ENCODE measurements around the gene WNK1. TPM values are rescaled to one million over a fixed set of nuclear protein-coding genes. Genes with fewer than 3 reads are reported as not detected.
A peak's percentile ranks its signal among the peaks of the same experiment; 100 is the strongest.

Gene WNK1
- polyA plus RNA-seq, 2 of the 4 experiments (the other 2 are of a cell fraction), result 88.4 to 98.0 TPM

GRCh38 chr12:885701-886100 is 133.3 kb downstream of the WNK1 start:
- DNase-seq (ENCODE audit: low read depth in 1 of 2, low spot score in 1 of 2) (no peak), ATAC-seq (peak in 1 of 2 experiments; percentile 21; a peak in 3 of 6 replicates), FAIRE-seq (no peak)
- Histone ChIP-seq H3K4me2 (no peak overlapping the region), H3K4me1 (no peaks in the 10 kb centered on the region), H3K4me3 (no peak overlapping the region), H3K9me3 (no peaks in the 10 kb centered on the region), H3K27ac (no peak overlapping the region)
- POLR2A ChIA-PET, result no interaction called here
- TF ChIP-seq RCOR1 (IDR thresholded peaks at IDR 0.05; ENCODE audit: low read depth, low read length), result no peak
- CTCF ChIA-PET, result interaction anchor here (1.6 kb wide), 1 partner anchor 208 kb away, joined by 4 read pairs; no protein-coding TSS in a partner anchor
- WGBS (ENCODE audit: missing lambda C conversion rate), result 87% methylated on average over 2 of the region's 2 CpGs

DNA sequence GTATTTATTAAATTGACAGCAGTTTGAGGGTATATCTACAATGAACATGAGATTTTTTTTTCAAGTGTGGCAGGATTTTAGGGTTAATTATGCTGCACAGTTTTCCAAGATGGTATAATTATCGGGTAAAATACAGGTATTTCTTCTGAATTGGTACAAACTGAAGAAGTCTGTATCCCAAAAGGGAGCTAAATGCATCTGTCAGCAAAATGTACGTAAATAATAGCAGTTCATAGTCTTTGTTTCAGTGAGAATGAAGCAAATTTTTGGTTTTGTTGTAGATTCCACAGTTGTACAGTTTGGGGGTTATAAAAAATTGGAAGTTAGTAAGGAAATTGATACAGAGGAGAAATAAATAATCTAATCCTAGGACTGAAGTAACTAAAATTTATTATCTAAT is 133.8 kb downstream of the WNK1 start:
- Histone ChIP-seq H3K27ac (no peak overlapping the region), H3K4me2 (no peak overlapping the region), H3K4me3 (no peak overlapping the region), H3K9me3 (no peaks in the 10 kb centered on the region), H3K4me1 (no peaks in the 10 kb centered on the region)
- TF ChIP-seq MAFK (IDR thresholded peaks at IDR 0.05; ENCODE audit: partially characterized antibody) (peak; percentile 85), EHF (CRISPR knock-in tag; IDR thresholded peaks at IDR 0.05) (no peak)
- FAIRE-seq (no peak), ATAC-seq (no peak), DNase-seq (ENCODE audit: low read depth in 1 of 2, low spot score in 1 of 2) (no peak)
- WGBS (ENCODE audit: missing lambda C conversion rate), result 93% methylated on average over 2 of the region's 2 CpGs
- ChIA-PET CTCF (interaction anchor here (1.4 kb wide), 1 partner anchor 72 kb away, joined by 9 read pairs; no protein-coding TSS in a partner anchor), POLR2A (no interaction called here)

DNA sequence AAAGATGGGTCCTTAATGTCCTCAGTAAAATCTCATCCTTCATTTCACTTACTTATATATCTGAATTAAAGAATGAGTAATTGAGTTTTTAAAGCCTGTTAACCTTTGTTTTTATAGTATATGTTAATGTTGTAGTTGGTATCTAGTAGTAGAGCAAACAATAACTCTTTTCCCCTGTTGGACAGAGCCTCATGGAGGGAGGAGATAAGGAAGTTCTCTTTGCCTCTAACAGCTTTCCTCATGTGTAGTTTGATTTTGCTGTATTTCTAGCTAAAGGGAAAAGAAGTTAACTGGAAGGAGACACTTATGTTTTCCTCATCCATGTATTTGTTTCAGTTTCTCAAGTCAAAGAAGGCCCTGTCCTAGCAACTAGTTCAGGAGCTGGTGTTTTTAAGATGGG is 141.8 kb downstream of the WNK1 start:
- ChIA-PET CTCF (interaction anchor here (1.0 to 1.4 kb wide), 4 partner anchors 41 to 107 kb away, joined by 3 to 5 read pairs (median 4); partner anchors contain the start of gene RAD52), POLR2A (no interaction called here)
- Histone ChIP-seq H3K4me3 (no peak overlapping the region), H3K4me1 (no peaks in the 10 kb centered on the region), H3K27ac (no peak overlapping the region), H3K4me2 (no peak overlapping the region), H3K9me3 (no peaks in the 10 kb centered on the region)
- TF ChIP-seq RAD21 (conservative IDR thresholded peaks at IDR 0.05 in 1 of 2, IDR thresholded peaks at IDR 0.05 in 1 of 2), result no peak
- TF ChIP-seq HMGXB4 (CRISPR knock-in tag; IDR thresholded peaks at IDR 0.05; ENCODE audit: borderline replicate concordance), result no peak
- TF ChIP-seq TFCP2L1 (CRISPR knock-in tag; IDR thresholded peaks at IDR 0.05), result no peak
- no peak for TF ChIP-seq RFX5 (IDR thresholded peaks at IDR 0.05)
- TF ChIP-seq ZSCAN20 (CRISPR knock-in tag; IDR thresholded peaks at IDR 0.05), result no peak
- DNase-seq (ENCODE audit: low read depth in 1 of 2, low spot score in 1 of 2) (no peak), FAIRE-seq (no peak), ATAC-seq (no peak)

GRCh38 chr12:896031-896430 is 143.7 kb downstream of the WNK1 start:
- ATAC-seq (no peak; a peak in 1 of 6 replicates), DNase-seq (ENCODE audit: low read depth in 1 of 2, low spot score in 1 of 2) (no peak), FAIRE-seq (no peak)
- H3K4me1 ChIP-seq, result no peaks in the 10 kb centered on the region
- 68% methylated on average over 4 of the region's 4 CpGs for WGBS (ENCODE audit: missing lambda C conversion rate)
- no peak for TF ChIP-seq ZC3H11A (IDR thresholded peaks at IDR 0.05)
- no peak for TF ChIP-seq CBX2 (IDR thresholded peaks at IDR 0.05; ENCODE audit: borderline replicate concordance, low read depth)
- no peak for TF ChIP-seq NFE2L2 (conservative IDR thresholded peaks at IDR 0.05; ENCODE audit: low read length)
- TF ChIP-seq ZFP36 (IDR thresholded peaks at IDR 0.05; ENCODE audit: borderline replicate concordance, partially characterized antibody), result no peak
- TF ChIP-seq HDAC2 (IDR thresholded peaks at IDR 0.05), result no peak
- no peak for TF ChIP-seq MAZ (IDR thresholded peaks at IDR 0.05; ENCODE audit: borderline replicate concordance, low read depth, low read length)
- no peak for TF ChIP-seq E2F6 (IDR thresholded peaks at IDR 0.05; ENCODE audit: borderline replicate concordance, low read depth)
- TF ChIP-seq, protein P1, sequence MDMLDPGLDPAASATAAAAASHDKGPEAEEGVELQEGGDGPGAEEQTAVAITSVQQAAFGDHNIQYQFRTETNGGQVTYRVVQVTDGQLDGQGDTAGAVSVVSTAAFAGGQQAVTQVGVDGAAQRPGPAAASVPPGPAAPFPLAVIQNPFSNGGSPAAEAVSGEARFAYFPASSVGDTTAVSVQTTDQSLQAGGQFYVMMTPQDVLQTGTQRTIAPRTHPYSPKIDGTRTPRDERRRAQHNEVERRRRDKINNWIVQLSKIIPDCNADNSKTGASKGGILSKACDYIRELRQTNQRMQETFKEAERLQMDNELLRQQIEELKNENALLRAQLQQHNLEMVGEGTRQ (IDR thresholded peaks at IDR 0.05), result no peak
- no peak overlapping the region for H3K4me3 ChIP-seq
- H3K4me2 ChIP-seq, result no peak overlapping the region
- ChIA-PET CTCF (interaction anchor here (1.0 kb wide), 1 partner anchor 13 kb away, joined by 3 read pairs; no protein-coding TSS in a partner anchor), POLR2A (no interaction called here)
- no peaks in the 10 kb centered on the region for H3K9me3 ChIP-seq
- H3K27ac ChIP-seq, result no peak overlapping the region

Measured in A549 (cell line).